Measurements from ENCODE around the gene NCOA1.

NCOA1 gene

DNA sequence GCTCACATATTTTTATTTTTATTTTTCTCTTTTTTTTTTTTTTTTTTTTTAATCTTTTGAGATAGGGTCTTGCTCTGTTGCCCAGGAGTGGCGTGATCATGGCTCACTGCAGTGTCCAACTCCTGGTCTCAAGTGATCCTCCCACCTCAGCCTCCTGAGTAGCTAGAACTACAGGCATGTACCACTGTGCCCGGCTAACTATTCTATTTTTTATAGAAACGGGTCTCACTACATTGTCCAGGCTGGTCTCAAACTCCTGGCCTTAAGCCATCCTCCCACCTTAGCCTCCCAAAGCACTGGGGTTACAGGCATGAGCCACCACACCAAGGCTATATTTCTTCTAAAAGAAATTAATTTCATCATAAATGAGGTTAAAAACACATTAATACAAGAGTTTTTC, 256.2 kb downstream of the NCOA1 start:
- H4K20me1 ChIP-seq (ENCODE audit: insufficient read depth, low read length): no peaks in the 10 kb centered on the region
- no peaks in the 10 kb centered on the region for H3K36me3 ChIP-seq (ENCODE audit: insufficient read depth, low read length)
- H3K4me2 ChIP-seq (ENCODE audit: low read length): no peak overlapping the region
- no peak overlapping the region for H2AFZ ChIP-seq (ENCODE audit: low read length)
- no peaks in the 10 kb centered on the region for H3K9me2 ChIP-seq (ENCODE audit: low read depth, low read length)
- H3K4me3 ChIP-seq (ENCODE audit: low read depth, low read length, poor library complexity, severe bottlenecking): no peak overlapping the region
- no peak overlapping the region for H3K9ac ChIP-seq (ENCODE audit: low read length)
- H3K27ac ChIP-seq (ENCODE audit: low read depth, low read length, poor library complexity, severe bottlenecking): no peak overlapping the region
- no peak for TF ChIP-seq EZH2 (IDR thresholded peaks at IDR 0.05; ENCODE audit: borderline replicate concordance, low read length)
- H3K9me3 ChIP-seq (ENCODE audit: low read length): no peaks in the 10 kb centered on the region
- no peaks in the 10 kb centered on the region for H3K27me3 ChIP-seq (ENCODE audit: insufficient read depth, low read length)
- no peaks in the 10 kb centered on the region for H3F3A ChIP-seq (ENCODE audit: insufficient read depth, low read length)
- H3K79me2 ChIP-seq (ENCODE audit: insufficient read depth, low read length): no peaks in the 10 kb centered on the region
- peaks cover 4% of the 10 kb centered on the region for H3K4me1 ChIP-seq (ENCODE audit: insufficient read depth, low read length, severe bottlenecking)

- Histone ChIP-seq H3K27me3 (ENCODE audit: insufficient read depth, low read length) (no peaks in the 10 kb centered on the region), H3K9ac (ENCODE audit: low read length) (no peak overlapping the region), H4K20me1 (ENCODE audit: insufficient read depth, low read length) (no peaks in the 10 kb centered on the region), H3K9me2 (ENCODE audit: low read depth, low read length) (no peaks in the 10 kb centered on the region), H3K9me3 (ENCODE audit: low read length) (no peaks in the 10 kb centered on the region), H2AFZ (ENCODE audit: low read length) (no peak overlapping the region), H3K36me3 (ENCODE audit: insufficient read depth, low read length) (no peaks in the 10 kb centered on the region), H3K4me1 (ENCODE audit: insufficient read depth, low read length, severe bottlenecking) (no peaks in the 10 kb centered on the region), H3K4me2 (ENCODE audit: low read length) (no peak overlapping the region), H3F3A (ENCODE audit: insufficient read depth, low read length) (no peaks in the 10 kb centered on the region), H3K79me2 (ENCODE audit: insufficient read depth, low read length) (no peaks in the 10 kb centered on the region), H3K27ac (ENCODE audit: low read depth, low read length, poor library complexity, severe bottlenecking) (no peak overlapping the region), H3K4me3 (ENCODE audit: low read depth, low read length, poor library complexity, severe bottlenecking) (no peak overlapping the region)
- TF ChIP-seq EZH2 (IDR thresholded peaks at IDR 0.05; ENCODE audit: borderline replicate concordance, low read length) (no peak), CTCF (IDR thresholded peaks at IDR 0.05; ENCODE audit: low read length) (no peak)
Observed at GRCh38 chr2:24749069-24749691, 258.1 kb downstream of the NCOA1 start.

DNA sequence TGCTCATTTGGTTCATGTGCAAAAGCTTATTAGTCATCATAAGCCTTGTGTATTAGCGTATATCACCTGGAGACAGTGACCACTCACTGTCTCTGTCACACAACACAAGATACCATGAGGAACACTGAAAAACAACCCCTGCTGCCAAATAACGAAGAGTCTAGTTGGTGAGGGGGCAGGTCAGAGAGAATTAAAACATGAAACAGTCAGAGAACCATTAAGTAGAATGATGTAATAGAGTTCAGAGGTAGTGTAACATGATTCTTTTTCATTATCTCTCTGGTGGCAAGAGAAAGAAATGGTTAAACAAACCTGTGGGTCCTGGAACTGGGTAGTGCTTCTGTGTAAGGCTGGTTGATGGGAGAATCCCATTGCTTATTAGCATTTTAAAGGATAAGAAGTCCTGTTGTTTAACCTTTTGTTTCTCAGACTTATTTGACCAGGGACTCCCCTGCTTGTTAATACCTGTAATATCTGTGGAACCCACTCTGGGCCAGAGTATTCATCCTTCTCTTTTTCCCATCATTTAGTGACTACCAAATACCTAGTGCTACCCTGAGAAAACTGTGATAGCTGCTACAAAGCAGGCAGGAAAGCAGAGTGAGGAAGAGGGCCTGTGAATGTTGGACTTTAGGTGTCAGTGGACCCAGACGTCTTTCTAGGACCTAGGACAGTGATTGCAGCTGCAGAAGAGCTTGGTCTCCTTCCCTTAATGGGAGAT, 264.1 kb downstream of the NCOA1 start:
- no peaks in the 10 kb centered on the region for H3K4me1 ChIP-seq (ENCODE audit: insufficient read depth, low read length, severe bottlenecking)
- no peak overlapping the region for H2AFZ ChIP-seq (ENCODE audit: low read length)
- H3K36me3 ChIP-seq (ENCODE audit: insufficient read depth, low read length): peaks cover 12% of the 10 kb centered on the region; the same call in 1 of the 2 replicates
- H3K9me2 ChIP-seq (ENCODE audit: low read depth, low read length): no peaks in the 10 kb centered on the region
- no peaks in the 10 kb centered on the region for H3K9me3 ChIP-seq (ENCODE audit: low read length)
- no peaks in the 10 kb centered on the region for H4K20me1 ChIP-seq (ENCODE audit: insufficient read depth, low read length)
- H3K4me3 ChIP-seq (ENCODE audit: low read depth, low read length, poor library complexity, severe bottlenecking): no peak overlapping the region
- H3K27ac ChIP-seq (ENCODE audit: low read depth, low read length, poor library complexity, severe bottlenecking): no peak overlapping the region
- TF ChIP-seq EZH2 (IDR thresholded peaks at IDR 0.05; ENCODE audit: borderline replicate concordance, low read length) (no peak), CTCF (IDR thresholded peaks at IDR 0.05; ENCODE audit: low read length) (no peak)
- no peaks in the 10 kb centered on the region for H3K27me3 ChIP-seq (ENCODE audit: insufficient read depth, low read length)
- no peaks in the 10 kb centered on the region for H3K79me2 ChIP-seq (ENCODE audit: insufficient read depth, low read length)
- no peaks in the 10 kb centered on the region for H3F3A ChIP-seq (ENCODE audit: insufficient read depth, low read length)
- H3K9ac ChIP-seq (ENCODE audit: low read length): no peak overlapping the region
- H3K4me2 ChIP-seq (ENCODE audit: low read length): no peak overlapping the region
